T-helper 1 cell treated with Interleukin-12 subunit alpha and Interleukin-12 subunit beta and Interleukin-4 antibody, amounts not matched to agents 30 ng/mL and 1 ng/mL, for 36 hours (primary cell): ENCODE measurements around the gene CCDC61. TPM values are rescaled to one million over a fixed set of nuclear protein-coding genes. Genes with fewer than 3 reads are reported as not detected.

Experiments
- intact Hi-C: fragments of 100-400 bp; cut with micrococcal nuclease; formaldehyde crosslinking; loops from one replicate; pipeline ENCODE4 v1.15.1; 2024
- total RNA-seq: library from RNA; stranded (reverse); gene quantifications from 2 replicates; pipeline ENCODE4 v1.2.3, GENCODE V29; 2022

CCDC61 gene
- total RNA-seq, 1 donor from 2014 or later, result 24.2 TPM

GRCh38 chr19:46014941-46015686, 19.8 kb downstream of the CCDC61 start:
- intact Hi-C loops, result loop anchor here (1.0 to 5.0 kb wide), 2 partner anchors 20 to 243 kb away; partner anchors contain the start of gene CCDC61

GRCh38 chr19:46015687-46016425, 20.6 kb downstream of the CCDC61 start:
- intact Hi-C loops, result loop anchor here (1.0 to 5.0 kb wide), 8 partner anchors 15 to 331 kb away; partner anchors contain the start of genes CCDC61, PPP5C and SYMPK

DNA sequence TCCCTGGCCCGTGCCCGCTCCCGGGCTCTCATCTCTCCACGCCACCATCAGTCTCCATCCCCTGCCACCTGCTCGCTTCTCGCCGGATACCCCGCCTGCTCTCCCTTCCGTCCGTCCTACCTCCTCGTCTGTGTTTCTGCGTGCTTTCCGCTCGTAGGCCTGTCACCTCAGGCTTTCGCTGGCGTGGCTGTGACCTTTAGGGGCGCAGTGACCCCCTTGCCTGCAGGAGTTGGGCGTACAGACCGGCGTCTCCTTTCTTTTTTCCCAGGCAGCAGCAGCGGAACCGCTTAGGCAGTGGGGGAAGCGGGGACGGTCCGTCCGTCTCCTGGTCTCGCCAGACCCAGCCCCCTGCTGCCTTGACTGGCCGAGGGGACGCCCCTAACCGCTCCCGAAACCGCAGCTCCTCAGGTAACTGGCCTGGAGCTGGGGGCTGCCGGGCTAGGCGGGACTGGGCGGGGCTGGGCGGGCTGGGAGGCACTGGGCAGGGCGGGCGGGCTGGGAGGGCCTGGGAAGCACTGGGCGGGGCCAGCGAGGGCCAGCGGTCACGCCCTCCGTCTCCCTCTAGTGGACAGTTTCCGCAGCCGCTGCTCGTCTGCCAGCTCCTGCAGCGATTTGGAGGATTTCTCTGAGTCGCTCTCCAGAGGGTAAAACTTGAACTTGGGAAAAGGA, 21.3 kb downstream of the CCDC61 start:
- intact Hi-C loops, result loop anchor here (1.0 to 5.0 kb wide), 7 partner anchors 15 to 330 kb away; partner anchors contain the start of genes PPP5C and SYMPK

- intact Hi-C loops, result loop anchor here (2.0 to 5.0 kb wide), 5 partner anchors 90 to 330 kb away; partner anchors contain the start of genes PPP5C and SYMPK
Measured at GRCh38 chr19:46017095-46017429, 21.8 kb downstream of the CCDC61 start.

- intact Hi-C loops, result loop anchor here (2.0 to 5.0 kb wide), 5 partner anchors 91 to 329 kb away; partner anchors contain the start of genes PPP5C and SYMPK
Measured at GRCh38 chr19:46017874-46018675, 22.8 kb downstream of the CCDC61 start.

GRCh38 chr19:46018729-46019251, 23.5 kb downstream of the CCDC61 start:
- intact Hi-C loops, result loop anchor here (5.0 kb wide), 1 partner anchor 246 kb away; no protein-coding TSS in a partner anchor

DNA sequence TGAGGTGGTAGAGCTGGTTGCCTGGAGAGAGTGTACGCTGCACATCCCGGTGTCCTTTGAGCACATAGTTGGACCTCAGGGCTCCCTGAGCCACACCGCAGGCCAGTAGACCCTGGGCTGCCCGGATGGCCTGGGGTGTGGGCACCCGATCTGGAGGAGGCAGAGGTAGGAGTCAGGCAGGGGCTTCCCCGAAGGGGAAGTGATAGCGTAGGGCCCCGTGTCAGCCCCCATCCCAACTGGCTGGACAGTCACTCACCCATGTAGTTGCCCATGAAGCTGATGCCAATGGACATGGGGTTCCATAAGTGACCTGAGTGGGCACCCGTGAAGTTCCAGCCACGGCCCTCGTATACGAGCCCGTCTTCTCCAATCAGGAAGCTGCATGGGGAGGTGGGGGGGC, 24.0 kb downstream of the CCDC61 start:
- intact Hi-C loops, result loop anchor here (5.0 kb wide), 1 partner anchor 247 kb away; no protein-coding TSS in a partner anchor

GRCh38 chr19:46020819-46021125, 25.5 kb downstream of the CCDC61 start:
- intact Hi-C loops, result no loop called here

DNA sequence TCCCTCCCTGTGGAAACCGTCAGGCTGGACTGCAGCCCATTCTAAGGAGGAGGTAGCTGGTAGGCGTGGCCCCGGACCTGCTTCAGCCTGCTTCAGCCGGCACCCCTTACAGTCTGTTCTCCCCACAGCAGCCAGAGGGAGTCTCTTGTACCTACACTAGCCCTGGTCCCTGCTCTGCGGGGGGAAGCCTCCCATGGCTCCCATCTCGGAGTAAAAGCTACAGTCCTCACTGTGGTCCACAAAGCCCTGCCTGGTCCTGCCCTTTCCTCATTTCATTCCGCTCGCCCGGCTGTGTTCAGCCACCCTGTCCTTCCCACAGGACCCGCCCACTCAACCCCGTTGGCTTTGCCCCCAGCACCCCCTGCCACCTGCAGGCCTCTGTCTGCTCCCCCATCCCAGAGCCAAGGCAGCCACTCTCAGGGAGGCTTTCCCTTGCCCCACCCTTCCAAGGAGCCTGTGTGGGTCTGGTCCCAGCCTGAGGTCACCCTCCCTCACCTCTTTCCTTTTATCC, 26.3 kb downstream of the CCDC61 start:
- intact Hi-C loops, result no loop called here

DNA sequence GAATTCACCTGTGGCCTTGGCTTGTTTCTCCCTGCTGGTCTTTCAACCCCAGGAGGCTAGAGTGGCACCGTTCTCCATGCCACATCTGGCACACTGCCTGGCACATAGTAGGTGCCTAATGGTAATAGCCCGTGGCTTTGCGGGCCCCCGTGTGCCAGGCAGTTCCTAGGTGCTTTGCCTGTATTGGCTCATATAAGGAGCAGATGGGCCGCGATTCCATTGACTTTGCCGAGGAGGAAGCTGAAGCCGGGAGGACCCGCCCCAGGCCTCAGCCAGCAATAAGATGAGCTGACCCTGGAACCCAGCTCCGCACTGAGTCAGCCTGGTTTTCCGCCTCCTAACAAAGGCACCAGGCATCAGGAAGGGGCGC, 26.8 kb downstream of the CCDC61 start:
- intact Hi-C loops, result no loop called here

DNA sequence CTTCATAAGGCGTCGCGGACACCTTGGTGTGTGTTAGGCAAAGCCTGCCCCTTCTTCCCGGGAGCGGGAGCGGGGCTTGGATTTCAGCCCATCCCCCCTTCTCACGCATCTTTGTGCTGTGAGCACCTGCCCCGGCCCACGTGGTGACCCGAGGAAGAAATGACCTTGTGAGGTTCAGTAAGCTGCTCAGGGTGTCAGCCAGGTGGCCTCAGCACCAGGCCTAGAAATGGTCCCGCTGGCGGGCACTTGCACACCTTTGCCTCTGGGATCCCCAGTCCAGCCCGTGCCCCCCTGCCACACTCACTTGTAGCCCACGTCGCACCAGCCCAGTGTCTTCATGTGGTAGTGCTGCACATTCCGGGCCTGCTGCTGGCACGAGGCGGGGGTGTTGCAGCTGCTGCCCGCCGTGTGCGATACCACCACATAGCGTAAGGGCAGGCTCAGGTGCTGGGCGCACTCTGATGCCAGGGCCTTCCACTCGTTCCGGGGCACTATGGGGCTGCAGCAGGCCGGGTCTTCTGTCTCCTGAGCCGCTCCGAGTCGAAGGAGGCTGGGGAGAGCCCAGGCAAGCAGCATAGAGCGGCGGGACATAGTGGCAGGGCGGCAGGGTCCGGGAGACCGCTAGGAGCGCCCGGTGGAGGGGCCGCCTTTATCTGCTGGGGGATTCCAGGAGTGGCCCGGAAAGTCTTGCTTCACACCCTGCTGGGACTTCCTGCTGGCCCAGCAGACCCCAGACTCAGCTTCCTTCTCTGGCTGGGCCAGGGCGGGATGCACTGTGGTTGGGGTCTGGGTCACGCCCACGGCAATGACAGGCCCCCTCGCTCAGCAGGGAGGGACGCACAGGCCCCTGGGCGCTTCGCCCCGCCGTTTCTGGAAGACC, 27.4 kb downstream of the CCDC61 start, which contains the start of gene PGLYRP1:
Gene PGLYRP1, minus strand, starts transcription at position 623 of the 880 bp plus-strand sequence. Its CDS starts 32 bp downstream, at position 591.
- intact Hi-C loops, result no loop called here

DNA sequence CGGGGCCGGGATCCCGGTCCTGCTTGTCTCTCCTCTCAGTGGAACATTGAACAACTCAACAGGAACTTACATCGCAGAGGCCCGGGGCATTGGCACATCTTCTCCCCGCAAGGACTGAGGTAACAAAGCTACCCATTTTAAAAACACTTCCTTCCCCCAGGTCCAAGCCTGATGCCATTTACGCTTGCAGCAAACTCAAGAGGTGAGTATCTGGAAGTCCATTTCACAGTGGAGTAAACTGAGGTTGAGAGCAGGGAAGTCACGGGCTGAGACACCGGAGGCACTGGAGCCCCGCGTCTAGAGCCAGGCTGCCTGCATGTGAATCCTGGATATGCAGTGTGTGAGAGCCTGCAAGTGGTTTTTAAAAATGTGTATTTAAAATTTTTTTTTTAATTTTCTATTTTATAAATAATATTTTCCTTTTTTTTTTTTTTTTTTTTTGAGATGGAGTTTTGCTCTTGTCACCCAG, 28.1 kb downstream of the CCDC61 start:
- intact Hi-C loops, result no loop called here

DNA sequence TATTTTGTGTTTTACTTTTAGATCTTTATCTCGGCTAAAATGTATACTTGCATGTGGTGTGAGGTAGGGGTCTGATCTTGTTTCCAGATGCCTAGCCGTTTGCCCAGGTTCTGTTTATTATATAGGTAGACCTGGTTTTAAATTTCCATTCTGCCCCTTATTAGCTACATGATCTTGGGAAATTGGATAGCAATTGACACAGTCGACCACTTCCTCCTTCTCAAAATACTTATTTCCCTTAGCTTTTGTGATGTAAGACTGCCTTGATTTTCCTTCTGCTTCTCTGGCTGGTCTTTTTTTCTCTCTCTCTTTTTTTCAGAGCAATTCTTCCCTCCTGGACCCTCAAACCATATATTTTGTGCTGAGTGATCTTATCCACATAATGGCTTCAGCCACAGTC, 30.6 kb downstream of the CCDC61 start:
- intact Hi-C loops, result no loop called here

DNA sequence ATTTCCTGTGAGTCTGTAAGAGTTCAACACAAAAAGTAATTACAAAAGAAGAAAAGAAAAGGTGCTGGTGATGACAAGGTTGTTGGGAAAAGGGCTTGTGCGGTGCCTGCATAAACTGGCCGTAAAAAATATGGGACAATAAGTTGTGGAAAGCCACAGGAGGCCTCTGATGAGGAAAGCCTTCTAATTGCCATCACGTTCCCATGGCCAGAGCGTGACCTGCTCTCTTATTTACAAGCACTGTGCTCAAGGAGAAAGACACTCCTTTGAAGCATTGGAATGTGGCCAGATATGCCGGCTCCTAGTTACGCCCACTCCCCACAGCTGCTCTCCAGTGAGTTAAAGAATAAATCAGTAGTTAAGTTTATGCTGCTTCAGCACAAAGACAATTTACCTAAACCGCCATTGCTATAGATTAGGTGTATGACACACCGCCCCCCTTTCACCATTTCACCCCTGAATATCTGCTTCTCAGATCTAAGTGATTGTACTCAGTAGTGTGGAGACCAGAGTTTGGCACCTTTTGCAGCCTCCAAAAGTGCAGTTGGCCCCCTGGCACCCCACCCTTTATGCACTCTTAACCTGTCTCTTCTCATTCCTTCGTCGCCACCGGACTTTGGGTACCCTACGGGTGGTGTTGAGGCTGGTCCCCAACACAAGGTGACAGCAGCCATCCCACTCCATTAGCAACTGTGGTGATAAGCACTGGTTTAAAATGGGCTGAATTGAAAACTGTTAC, 35.7 kb downstream of the CCDC61 start:
- intact Hi-C loops, result no loop called here

GRCh38 chr19:46031781-46032596, 36.7 kb downstream of the CCDC61 start:
- intact Hi-C loops, result no loop called here

DNA sequence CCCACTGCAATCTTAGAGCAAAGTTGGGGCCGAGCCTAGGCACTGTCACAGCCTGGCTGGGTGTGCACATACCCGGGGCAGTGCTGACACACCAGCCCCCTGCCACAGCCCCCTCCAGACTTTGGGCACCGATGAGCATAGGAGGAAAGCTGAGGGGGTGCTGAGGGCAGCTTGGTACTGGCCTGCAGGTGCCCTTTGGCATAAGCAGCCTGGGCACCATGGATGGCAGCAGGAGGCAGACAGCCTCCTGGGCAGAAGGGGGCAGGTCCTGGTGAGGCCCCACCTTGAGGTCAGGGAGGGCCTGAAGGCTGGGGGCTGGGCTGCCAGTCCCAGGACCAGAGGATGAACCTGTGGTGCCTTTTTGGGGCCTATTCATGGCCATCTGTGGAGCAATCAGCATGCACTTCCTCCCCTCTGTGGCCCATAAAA, 37.3 kb downstream of the CCDC61 start:
- intact Hi-C loops, result no loop called here

DNA sequence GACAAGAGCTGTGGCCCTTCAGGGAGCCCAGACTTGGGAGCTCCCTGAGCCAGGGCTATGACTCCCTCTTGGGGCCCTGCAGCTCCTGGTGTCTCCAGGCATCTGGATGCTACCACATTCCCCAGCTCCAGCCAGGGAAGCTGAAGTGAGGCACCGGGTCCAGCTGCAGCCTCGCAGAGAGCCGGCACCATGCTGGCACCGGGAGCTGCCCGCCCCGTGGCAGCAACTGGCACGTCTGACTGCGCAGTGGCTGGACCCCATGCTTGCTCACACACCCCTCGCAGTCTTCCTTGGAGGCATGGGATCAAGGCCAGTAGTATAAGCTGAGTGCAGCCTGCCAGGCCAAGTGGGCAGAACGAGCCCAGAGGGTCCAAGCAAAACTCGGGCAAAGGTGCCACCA, 38.1 kb downstream of the CCDC61 start:
- intact Hi-C loops, result no loop called here

GRCh38 chr19:46035546-46035945, 40.3 kb downstream of the CCDC61 start:
- intact Hi-C loops, result no loop called here
